Esophagus muscularis mucosa (tissue), 3 donors: ENCODE results near the gene MYO1G.

ENCODE experiments used
- CTCF ChIP-seq, 3 experiments: fragments of 200-600 bp in 2 of 3; fragments of 450-650 bp in 1 of 3; sonication (generic) in 2 of 3; IDR thresholded peaks; one replicate each; pipeline ENCODE4 v1.5.1; 2017 to 2019; ENCODE audit warnings: antibody characterized with exemption in 3 of 3, mild to moderate bottlenecking in 2 of 3, moderate library complexity in 1 of 3
- POLR2A ChIP-seq: fragments of 450-650 bp; IDR thresholded peaks from one replicate; pipeline ENCODE4 v1.6.1; 2017; ENCODE audit warnings: antibody characterized with exemption, moderate library complexity, mild to moderate bottlenecking, low read depth
- POLR2AphosphoS5 ChIP-seq, 2 donors: sonication (generic); formaldehyde crosslinking; IDR thresholded peaks; one replicate each; pipeline ENCODE4 v1.6.1; 2017; ENCODE audit warnings: antibody characterized with exemption in 2 of 2

- no peak for TF ChIP-seq CTCF (IDR thresholded peaks at IDR 0.05)
- no peak for TF ChIP-seq POLR2A
- TF ChIP-seq POLR2AphosphoS5 (IDR thresholded peaks at IDR 0.05): no peak
Observed at GRCh38 chr7:44979481-44980392, 922 bp upstream of the MYO1G start.
